ENCODE data around the gene IGFBP2. TPM values are rescaled to one million over a fixed set of nuclear protein-coding genes. Genes with fewer than 3 reads are reported as not detected.

The IGFBP2 gene
- polyA plus RNA-seq, 1 donor: 169 TPM

DNA sequence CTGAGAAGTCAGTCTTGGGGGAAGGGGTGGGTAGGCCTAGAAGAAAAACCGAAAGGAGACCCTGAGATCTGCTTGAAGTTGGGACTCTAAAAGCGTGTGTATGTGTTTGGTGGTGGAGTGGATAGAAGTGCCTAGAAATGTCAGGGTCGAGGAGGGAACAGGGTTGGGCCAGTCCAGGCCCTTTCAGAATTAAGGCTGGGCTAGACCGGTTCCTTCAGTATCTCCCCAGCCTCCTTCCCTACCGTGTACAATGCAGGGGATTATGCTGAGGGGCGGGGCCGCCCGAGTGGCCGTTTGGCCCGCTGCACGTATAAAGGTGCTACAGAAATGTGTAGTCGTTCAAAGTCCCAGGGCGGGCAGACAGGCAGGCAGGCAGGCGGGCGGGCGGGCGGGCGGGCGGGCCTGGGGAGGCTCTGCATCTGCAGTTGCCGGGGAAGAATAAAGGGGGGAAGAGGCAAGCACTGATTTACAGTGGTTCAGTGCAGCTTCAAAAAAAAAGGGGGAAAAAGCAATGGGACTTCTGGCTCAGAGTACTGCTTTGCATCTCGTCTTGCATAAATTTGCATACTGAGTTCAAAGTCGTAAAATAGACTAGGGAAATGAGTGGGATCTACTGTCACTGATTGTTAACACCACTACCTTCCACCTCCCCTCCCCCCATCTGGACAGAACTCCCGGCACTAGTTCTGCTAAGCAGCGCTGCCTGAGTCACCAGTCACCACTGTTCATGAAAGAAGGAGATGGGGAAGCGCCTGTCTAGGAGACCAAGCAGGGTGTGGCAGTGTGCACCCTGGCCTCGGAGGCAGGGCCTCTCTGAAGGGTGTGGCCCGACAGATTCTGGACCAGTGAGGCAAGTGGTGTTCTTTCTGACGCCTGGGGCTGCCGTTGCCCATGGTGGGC, 3.6 kb downstream of the IGFBP2 start:
- DNase-seq: no peak

DNA sequence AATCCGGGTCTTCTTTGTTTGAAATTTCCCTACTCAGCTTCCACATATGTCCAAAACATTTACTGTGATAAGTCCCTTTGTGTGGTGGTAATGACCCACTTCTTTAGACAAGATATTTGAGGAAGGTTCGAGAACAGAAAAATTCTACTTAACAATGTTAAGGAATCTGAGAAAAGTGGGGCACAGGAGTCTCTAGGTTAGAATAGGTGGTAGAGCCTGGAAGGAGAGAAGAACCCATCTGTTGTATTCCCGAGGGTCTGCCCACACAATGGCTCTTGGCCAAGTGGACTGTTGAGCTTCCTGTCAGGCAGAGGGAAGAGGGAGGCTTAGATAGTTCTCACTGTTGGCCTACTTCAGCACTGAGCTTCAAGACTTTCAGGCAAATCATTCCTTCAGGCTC, 4.3 kb downstream of the IGFBP2 start:
- no peak for DNase-seq

DNA sequence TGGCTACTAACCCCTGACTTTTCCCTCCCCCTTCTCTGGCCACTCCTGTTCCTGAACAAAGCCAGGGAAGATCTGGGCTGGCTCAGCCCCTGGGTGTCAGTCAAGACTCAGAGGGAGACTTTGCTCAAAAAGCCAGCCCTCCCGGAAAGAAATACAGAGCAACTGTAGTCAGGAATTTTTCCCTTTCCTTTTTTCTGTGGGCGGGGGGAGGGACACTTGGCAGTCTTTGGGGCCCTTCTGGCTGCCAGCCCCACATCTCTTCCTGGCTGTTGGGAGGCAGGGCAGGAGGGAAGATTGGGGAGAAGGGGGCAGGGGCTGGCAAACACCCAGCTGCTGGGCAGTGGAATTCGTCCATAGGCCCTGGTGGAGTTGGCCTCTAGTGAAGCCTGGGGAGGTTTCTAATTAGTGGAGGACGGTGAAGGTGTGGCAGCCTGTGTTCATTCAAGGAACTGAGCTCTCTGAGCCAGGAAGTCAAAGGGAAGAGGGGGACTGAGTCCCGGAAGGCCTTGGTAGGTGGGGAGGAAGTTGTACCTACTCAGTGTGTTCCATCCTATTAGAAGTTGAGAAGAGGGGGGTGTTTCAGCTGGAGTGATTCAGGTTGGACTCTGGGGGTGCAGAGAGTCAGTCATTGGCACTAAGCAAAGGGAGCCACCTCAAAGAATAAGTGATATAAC, 10.9 kb downstream of the IGFBP2 start:
- no peak for DNase-seq

GRCh38 chr2:216644842-216645635, 11.8 kb downstream of the IGFBP2 start:
- no peak for DNase-seq

DNA sequence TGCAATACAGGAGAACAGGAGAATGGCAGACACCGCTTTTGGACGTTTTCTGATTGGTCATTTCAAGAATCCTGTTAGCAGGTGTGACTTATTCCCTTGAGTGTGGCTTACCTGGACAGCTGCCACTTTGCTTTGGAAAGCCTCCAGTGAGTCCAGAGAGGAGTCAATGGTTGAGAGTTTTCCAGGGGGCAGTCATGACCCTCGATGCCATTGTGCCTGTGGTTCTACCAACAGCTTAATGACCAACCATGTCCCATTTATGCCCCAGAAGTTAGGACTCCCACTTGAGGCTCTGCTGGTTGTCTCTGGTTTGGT, 12.4 kb downstream of the IGFBP2 start:
- DNase-seq: no peak

DNA sequence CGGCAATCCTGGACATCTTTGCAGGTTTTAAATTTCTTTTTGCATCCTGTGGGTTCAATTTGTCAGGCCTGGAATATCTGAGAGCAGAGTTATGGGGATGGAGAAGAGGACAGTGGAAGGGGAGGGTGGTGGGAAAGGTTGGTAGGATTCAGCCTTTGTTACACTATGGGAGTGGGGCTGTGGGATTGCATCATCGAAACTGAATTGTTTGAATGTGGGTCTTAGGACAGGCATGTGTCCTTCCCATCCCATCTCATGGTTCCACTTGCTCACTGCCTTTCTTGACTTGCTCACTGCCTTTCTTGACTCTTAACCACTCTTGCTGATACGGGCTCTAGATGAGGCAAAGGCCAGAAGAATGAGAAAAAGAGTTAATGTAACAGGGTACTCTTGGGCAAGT, 12.9 kb downstream of the IGFBP2 start:
- DNase-seq: no peak

GRCh38 chr2:216648105-216648504, 14.9 kb downstream of the IGFBP2 start:
- DNase-seq: no peak

GRCh38 chr2:216649574-216649973, 16.4 kb downstream of the IGFBP2 start:
- no peak for DNase-seq

GRCh38 chr2:216650626-216651257, 17.5 kb downstream of the IGFBP2 start:
- DNase-seq: no peak

- DNase-seq: no peak
Observed at GRCh38 chr2:216651351-216651881, 18.2 kb downstream of the IGFBP2 start.

DNA sequence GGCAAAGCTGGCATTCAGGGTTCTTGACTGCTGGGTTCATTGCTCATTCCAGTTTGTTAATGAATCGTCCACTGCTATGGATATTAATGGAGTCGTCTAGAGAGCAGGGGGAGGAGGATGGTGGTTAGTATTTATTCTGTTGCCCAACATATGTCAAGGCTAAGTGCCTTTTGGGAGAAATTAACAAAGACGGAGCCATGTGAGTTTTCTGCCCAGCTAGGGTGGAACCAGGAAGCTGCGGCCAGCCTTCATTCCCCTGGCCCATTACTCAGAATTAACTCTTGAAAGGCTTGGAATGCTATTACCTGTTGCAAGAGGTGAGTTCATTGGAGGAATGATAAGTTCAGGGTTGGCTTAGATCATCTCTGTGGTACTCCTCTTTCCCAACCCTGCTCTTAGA, 19.3 kb downstream of the IGFBP2 start:
- DNase-seq: no peak

GRCh38 chr2:216653093-216653799, 20.0 kb downstream of the IGFBP2 start:
- DNase-seq: no peak

- DNase-seq: no peak
Observed at GRCh38 chr2:216653931-216654365, 20.7 kb downstream of the IGFBP2 start.

- DNase-seq: no peak
Observed at GRCh38 chr2:216654528-216655052, 21.4 kb downstream of the IGFBP2 start.

- no peak for DNase-seq
Observed at GRCh38 chr2:216657086-216657855, 24.1 kb downstream of the IGFBP2 start.

DNA sequence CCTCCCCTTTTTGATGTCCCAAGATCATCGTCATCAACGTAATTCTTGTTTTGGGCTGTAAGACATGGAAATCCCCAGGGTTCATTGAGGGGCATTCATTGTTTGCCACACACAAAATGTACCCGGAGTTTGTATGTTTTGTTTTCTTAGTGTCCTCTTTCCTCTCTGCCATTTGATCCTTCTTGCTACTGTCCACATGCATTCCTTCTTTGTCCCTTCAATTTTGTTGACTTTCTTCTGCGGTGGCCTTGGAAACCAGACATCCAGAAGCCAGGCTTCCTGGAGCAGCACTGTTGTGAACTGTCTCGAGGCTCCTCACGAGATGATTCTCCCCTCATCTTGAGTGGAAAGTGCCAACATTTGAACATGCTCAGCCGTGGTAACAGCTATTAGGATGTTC, 24.8 kb downstream of the IGFBP2 start:
- DNase-seq: no peak

DNA sequence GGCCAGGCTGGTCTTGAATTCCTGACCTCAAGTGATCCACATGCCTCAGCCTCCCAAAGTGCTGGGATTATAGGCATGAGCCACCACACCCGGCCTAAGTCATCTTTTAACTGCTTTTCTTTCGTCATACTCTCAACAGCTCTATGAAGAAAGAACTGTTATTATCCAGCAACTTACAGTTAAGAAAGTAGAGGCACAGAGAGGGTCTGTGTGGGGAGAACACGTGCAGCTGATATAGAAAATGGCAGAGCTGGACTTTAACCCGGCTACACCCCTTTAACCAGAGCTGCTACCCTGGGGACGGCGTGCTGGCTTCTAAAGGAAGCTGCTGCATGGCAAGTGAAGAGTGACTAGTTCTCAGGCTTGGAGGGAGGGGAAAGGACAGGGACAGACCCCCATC, 25.5 kb downstream of the IGFBP2 start:
- no peak for DNase-seq

DNA sequence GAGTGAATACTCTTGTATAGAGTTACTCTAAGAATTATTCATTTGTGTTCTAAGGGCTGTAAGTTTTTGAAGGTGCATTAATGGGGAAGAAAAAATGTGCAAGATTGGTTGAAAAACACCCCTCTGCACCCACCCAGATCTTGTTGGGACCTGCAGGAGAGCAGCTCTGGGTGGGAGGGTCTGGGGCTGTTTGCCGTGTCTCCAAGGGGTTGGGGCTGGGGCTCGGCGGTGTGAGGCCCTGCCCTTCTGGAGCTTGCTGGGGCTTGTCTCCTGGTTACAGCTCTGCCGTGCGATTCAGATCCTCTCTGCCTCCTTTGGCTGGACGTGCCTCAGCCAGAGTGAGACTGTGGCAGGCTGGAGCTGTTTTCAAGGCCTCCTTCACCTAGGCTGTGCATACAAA, 26.1 kb downstream of the IGFBP2 start:
- no peak for DNase-seq

GRCh38 chr2:216660496-216660895, 27.3 kb downstream of the IGFBP2 start:
- DNase-seq: no peak

DNA sequence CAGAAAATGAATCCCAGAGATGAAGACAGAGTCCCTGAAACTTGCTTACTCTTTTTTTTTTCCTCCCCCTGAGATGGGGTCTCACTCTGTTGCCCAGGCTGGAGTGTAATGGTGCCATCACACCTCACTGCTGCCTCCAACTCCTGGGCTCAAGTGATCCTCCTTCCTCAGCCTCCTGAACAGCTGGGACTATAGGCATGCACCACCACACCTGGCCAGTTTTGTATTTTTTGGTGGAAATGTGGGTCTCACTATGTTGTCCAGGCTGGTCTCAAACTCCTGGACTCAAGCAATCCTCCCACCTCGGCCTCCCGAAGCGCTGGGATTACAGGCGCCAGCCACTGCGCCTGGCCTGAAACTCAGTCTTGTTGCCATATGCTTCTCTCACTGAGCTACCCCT, 27.8 kb downstream of the IGFBP2 start:
- no peak for DNase-seq
